Lower leg skin (tissue), 4 donors: ENCODE data around the gene KCNK7. TPM values are rescaled to one million over a fixed set of nuclear protein-coding genes. Genes with fewer than 3 reads are reported as not detected.

Experiments
- DNase-seq, 2 donors: peaks; one replicate each; pipeline ENCODE4 v3.0.0-alpha.2; 2019; ENCODE audit warnings: low spot score in 2 of 2
- H3K4me3 ChIP-seq: fragments of 200-600 bp; sonication (generic); 2 replicates; pipeline ENCODE4 v1.5.1; 2017; ENCODE audit warnings: mild to moderate bottlenecking, low read depth; ENCODE audit not compliant: poor library complexity, severe bottlenecking
- CTCF ChIP-seq, 3 donors: fragments of 450-650 bp; IDR thresholded peaks; one replicate each; pipeline ENCODE4 v1.5.1; 2016; ENCODE audit warnings: antibody characterized with exemption in 3 of 3, mild to moderate bottlenecking in 3 of 3, moderate library complexity in 2 of 3
- POLR2A ChIP-seq, 2 donors: fragments of 450-650 bp; IDR thresholded peaks; one replicate each; pipeline ENCODE4 v1.6.1; 2016 to 2017; ENCODE audit warnings: antibody characterized with exemption in 2 of 2, mild to moderate bottlenecking in 1 of 2, moderate library complexity in 1 of 2
- WGBS, 2 donors: methylation state at CpG; one replicate each; pipeline ENCODE4 v1.1.5; 2018; 5-methylcytosine and 5-hydroxymethylcytosine counted together
- intact Hi-C: fragments of 100-400 bp; cut with DNase I; formaldehyde crosslinking; loops from one replicate; pipeline ENCODE4 v1.15.0; 2023; ENCODE audit warnings: low total_unique reads
- total RNA-seq, 4 donors: library from RNA; depleted of rRNA; stranded (reverse); fragments of >200 nt; gene quantifications; one replicate each; pipeline ENCODE4 v1.1.0, GENCODE V29; 2016

KCNK7 gene
- total RNA-seq, 4 donors from 2014 or later, result 168 to 197 (median 184) TPM

- WGBS, 2 donors, result 79 to 85% methylated on average over 8 of the region's 8 CpGs
- H3K4me3 ChIP-seq, result no peak overlapping the region
- intact Hi-C loops, result no loop called here
- no peak for DNase-seq
- no peak for TF ChIP-seq CTCF (IDR thresholded peaks at IDR 0.05)
- no peak for TF ChIP-seq POLR2A (IDR thresholded peaks at IDR 0.05)
These were observed 14.8 kb downstream of the KCNK7 start for GRCh38 chr11:65580756-65581155.

- H3K4me3 ChIP-seq, result no peak overlapping the region
- DNase-seq, result no peak
- no peak for TF ChIP-seq POLR2A (IDR thresholded peaks at IDR 0.05)
- TF ChIP-seq CTCF (IDR thresholded peaks at IDR 0.05), result no peak
- intact Hi-C loops, result no loop called here
- WGBS, 2 donors, result 92 to 93% methylated on average over 17 to 19 of the region's 19 CpGs
These were observed 15.4 kb downstream of the KCNK7 start for GRCh38 chr11:65580031-65580692.

- TF ChIP-seq POLR2A (IDR thresholded peaks at IDR 0.05), result no peak
- TF ChIP-seq CTCF (IDR thresholded peaks at IDR 0.05), result no peak
- no peak for DNase-seq
- no peak overlapping the region for H3K4me3 ChIP-seq
- WGBS, 2 donors, result 90 to 94% methylated on average over 4 of the region's 4 CpGs
- intact Hi-C loops, result loop anchor here (5.0 kb wide), 1 partner anchor 33 kb away; the partner anchor contains the start of gene MAP3K11
These were observed 16.3 kb downstream of the KCNK7 start for GRCh38 chr11:65579291-65579690.

- no peak for DNase-seq
- intact Hi-C loops, result loop anchor here (5.0 kb wide), 1 partner anchor 34 kb away; the partner anchor contains the start of gene MAP3K11
- no peak for TF ChIP-seq POLR2A (IDR thresholded peaks at IDR 0.05)
- TF ChIP-seq CTCF (IDR thresholded peaks at IDR 0.05), result no peak
- 78 to 79% methylated on average over 3 of the region's 3 CpGs for WGBS, 2 donors
- H3K4me3 ChIP-seq, result no peak overlapping the region
These were observed 16.9 kb downstream of the KCNK7 start for GRCh38 chr11:65578667-65579066.

GRCh38 chr11:65578134-65578533 lies 17.5 kb downstream of the KCNK7 start:
- DNase-seq, result no peak
- H3K4me3 ChIP-seq, result no peak overlapping the region
- intact Hi-C loops, result loop anchor here (5.0 kb wide), 1 partner anchor 34 kb away; the partner anchor contains the start of gene MAP3K11
- TF ChIP-seq POLR2A (IDR thresholded peaks at IDR 0.05), result no peak
- TF ChIP-seq CTCF (IDR thresholded peaks at IDR 0.05), result no peak
- WGBS, 2 donors, result 85 to 88% methylated on average over 7 of the region's 7 CpGs

GRCh38 chr11:65577756-65578109 lies 17.9 kb downstream of the KCNK7 start:
- TF ChIP-seq POLR2A (IDR thresholded peaks at IDR 0.05), result no peak
- no peak for TF ChIP-seq CTCF (IDR thresholded peaks at IDR 0.05)
- intact Hi-C loops, result loop anchor here (5.0 kb wide), 1 partner anchor 35 kb away; the partner anchor contains the start of gene MAP3K11
- no peak for DNase-seq
- WGBS, 2 donors, result 33 to 44% methylated on average over 8 of the region's 8 CpGs
- H3K4me3 ChIP-seq, result no peak overlapping the region
